ENCODE measurements around the gene TGFB3. TPM values are rescaled to one million over a fixed set of nuclear protein-coding genes. Genes with fewer than 3 reads are reported as not detected.

The TGFB3 gene
- total RNA-seq, 1 experiment from 2014 or later, result 1.7 TPM

DNA sequence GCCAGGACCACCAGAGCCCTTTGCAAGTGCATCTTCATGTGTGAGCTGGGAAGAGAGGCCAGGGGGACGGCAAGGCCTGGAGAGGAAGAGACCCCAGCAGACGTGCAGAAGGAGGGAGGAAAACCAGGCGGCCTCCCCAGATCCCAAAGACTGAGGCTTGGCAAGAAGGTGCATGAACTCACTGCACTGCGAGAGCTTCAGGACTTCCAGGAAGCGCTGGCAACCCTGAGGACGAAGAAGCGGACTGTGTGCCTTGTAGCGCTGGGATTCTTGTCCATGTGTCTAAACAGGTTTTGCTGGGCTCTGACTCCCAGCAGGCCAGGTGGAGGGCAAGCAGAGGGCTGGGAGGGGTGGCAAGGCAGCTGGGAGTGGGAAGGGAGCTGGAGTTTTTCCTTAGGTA is 939 bp downstream of the TGFB3 start:
- Mint-ChIP-seq H3K4me3 (peak overlapping the region; percentile 84), H3K27me3 (ENCODE audit: low read depth) (peaks cover 39% of the 10 kb centered on the region), H3K36me3 (no peaks in the 10 kb centered on the region), H3K27ac (no peak overlapping the region), H3K4me1 (peaks cover 46% of the 10 kb centered on the region), H3K9me3 (no peaks in the 10 kb centered on the region)
- TF ChIP-seq SMAD4 (CRISPR knock-in tag; IDR thresholded peaks at IDR 0.05), result no peak
- TF ChIP-seq ETV6 (CRISPR knock-in tag; IDR thresholded peaks at IDR 0.05), result no peak
- no peak for TF ChIP-seq GTF2I (CRISPR knock-in tag; conservative IDR thresholded peaks at IDR 0.05)
- no peak for TF ChIP-seq ATF6 (CRISPR knock-in tag; IDR thresholded peaks at IDR 0.05)
- no peak for TF ChIP-seq ZNF281 (CRISPR knock-in tag; IDR thresholded peaks at IDR 0.05)
- TF ChIP-seq, protein P1, sequence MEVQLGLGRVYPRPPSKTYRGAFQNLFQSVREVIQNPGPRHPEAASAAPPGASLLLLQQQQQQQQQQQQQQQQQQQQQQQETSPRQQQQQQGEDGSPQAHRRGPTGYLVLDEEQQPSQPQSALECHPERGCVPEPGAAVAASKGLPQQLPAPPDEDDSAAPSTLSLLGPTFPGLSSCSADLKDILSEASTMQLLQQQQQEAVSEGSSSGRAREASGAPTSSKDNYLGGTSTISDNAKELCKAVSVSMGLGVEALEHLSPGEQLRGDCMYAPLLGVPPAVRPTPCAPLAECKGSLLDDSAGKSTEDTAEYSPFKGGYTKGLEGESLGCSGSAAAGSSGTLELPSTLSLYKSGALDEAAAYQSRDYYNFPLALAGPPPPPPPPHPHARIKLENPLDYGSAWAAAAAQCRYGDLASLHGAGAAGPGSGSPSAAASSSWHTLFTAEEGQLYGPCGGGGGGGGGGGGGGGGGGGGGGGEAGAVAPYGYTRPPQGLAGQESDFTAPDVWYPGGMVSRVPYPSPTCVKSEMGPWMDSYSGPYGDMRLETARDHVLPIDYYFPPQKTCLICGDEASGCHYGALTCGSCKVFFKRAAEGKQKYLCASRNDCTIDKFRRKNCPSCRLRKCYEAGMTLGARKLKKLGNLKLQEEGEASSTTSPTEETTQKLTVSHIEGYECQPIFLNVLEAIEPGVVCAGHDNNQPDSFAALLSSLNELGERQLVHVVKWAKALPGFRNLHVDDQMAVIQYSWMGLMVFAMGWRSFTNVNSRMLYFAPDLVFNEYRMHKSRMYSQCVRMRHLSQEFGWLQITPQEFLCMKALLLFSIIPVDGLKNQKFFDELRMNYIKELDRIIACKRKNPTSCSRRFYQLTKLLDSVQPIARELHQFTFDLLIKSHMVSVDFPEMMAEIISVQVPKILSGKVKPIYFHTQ (CRISPR knock-in tag; IDR thresholded peaks at IDR 0.05), result no peak
- no peak for TF ChIP-seq SP1 (CRISPR knock-in tag; conservative IDR thresholded peaks at IDR 0.05)
- TF ChIP-seq ELF4 (CRISPR knock-in tag; IDR thresholded peaks at IDR 0.05; ENCODE audit: low read depth), result no peak
- TF ChIP-seq, protein P2, sequence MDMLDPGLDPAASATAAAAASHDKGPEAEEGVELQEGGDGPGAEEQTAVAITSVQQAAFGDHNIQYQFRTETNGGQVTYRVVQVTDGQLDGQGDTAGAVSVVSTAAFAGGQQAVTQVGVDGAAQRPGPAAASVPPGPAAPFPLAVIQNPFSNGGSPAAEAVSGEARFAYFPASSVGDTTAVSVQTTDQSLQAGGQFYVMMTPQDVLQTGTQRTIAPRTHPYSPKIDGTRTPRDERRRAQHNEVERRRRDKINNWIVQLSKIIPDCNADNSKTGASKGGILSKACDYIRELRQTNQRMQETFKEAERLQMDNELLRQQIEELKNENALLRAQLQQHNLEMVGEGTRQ (CRISPR knock-in tag; IDR thresholded peaks at IDR 0.05), result no peak
- TF ChIP-seq OVOL2 (CRISPR knock-in tag; IDR thresholded peaks at IDR 0.05; ENCODE audit: borderline replicate concordance), result no peak
- TF ChIP-seq, protein P3, sequence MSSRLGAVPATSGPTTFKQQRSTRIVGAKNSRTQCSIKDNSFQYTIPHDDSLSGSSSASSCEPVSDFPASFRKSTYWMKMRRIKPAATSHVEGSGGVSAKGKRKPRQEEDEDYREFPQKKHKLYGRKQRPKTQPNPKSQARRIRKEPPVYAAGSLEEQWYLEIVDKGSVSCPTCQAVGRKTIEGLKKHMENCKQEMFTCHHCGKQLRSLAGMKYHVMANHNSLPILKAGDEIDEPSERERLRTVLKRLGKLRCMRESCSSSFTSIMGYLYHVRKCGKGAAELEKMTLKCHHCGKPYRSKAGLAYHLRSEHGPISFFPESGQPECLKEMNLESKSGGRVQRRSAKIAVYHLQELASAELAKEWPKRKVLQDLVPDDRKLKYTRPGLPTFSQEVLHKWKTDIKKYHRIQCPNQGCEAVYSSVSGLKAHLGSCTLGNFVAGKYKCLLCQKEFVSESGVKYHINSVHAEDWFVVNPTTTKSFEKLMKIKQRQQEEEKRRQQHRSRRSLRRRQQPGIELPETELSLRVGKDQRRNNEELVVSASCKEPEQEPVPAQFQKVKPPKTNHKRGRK (CRISPR knock-in tag; IDR thresholded peaks at IDR 0.05; ENCODE audit: borderline replicate concordance), result no peak
- no peak for TF ChIP-seq EMX1 (CRISPR knock-in tag; IDR thresholded peaks at IDR 0.05)
- TF ChIP-seq MYBL2 (CRISPR knock-in tag; IDR thresholded peaks at IDR 0.05), result no peak
- TF ChIP-seq, protein P4, sequence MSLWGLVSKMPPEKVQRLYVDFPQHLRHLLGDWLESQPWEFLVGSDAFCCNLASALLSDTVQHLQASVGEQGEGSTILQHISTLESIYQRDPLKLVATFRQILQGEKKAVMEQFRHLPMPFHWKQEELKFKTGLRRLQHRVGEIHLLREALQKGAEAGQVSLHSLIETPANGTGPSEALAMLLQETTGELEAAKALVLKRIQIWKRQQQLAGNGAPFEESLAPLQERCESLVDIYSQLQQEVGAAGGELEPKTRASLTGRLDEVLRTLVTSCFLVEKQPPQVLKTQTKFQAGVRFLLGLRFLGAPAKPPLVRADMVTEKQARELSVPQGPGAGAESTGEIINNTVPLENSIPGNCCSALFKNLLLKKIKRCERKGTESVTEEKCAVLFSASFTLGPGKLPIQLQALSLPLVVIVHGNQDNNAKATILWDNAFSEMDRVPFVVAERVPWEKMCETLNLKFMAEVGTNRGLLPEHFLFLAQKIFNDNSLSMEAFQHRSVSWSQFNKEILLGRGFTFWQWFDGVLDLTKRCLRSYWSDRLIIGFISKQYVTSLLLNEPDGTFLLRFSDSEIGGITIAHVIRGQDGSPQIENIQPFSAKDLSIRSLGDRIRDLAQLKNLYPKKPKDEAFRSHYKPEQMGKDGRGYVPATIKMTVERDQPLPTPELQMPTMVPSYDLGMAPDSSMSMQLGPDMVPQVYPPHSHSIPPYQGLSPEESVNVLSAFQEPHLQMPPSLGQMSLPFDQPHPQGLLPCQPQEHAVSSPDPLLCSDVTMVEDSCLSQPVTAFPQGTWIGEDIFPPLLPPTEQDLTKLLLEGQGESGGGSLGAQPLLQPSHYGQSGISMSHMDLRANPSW (CRISPR knock-in tag; conservative IDR thresholded peaks at IDR 0.05; ENCODE audit: low read depth), result no peak
- no peak for TF ChIP-seq ZNF416 (CRISPR knock-in tag; IDR thresholded peaks at IDR 0.05)
- CTCF ChIA-PET, result interaction anchor here (0.7 to 10.6 kb wide), 12 partner anchors 16 to 553 kb away, joined by 3 to 307 read pairs (median 7); partner anchors contain the start of genes FLVCR2 and JDP2
- no peak for DNase-seq (ENCODE audit: low spot score)
- ATAC-seq, result no peak
- POLR2A ChIA-PET, result no interaction called here

Measured in WTC11 (cell line).